GM12878 (cell line): ENCODE data around the gene CRAT. TPM values are rescaled to one million over a fixed set of nuclear protein-coding genes. Genes with fewer than 3 reads are reported as not detected.
A peak's percentile ranks its signal among the peaks of the same experiment; 100 is the strongest.

ENCODE experiments used
- BACH1 ChIP-seq: fragments of 450-650 bp; IDR thresholded peaks from 2 replicates; pipeline ENCODE4 v1.6.1; 2017; ENCODE audit warnings: mild to moderate bottlenecking, borderline replicate concordance
- BRCA1 ChIP-seq: IDR thresholded peaks from 2 replicates; pipeline ENCODE4 v1.6.1; 2011; ENCODE audit warnings: low read depth, low read length, improper control_type of control experiment
- CBX5 ChIP-seq: sonication (generic); IDR thresholded peaks from 2 replicates; pipeline ENCODE4 v1.6.1; 2016; ENCODE audit warnings: low read depth, moderate library complexity, mild to moderate bottlenecking, inconsistent platforms
- EED ChIP-seq: sonication (generic); IDR thresholded peaks from 2 replicates; pipeline ENCODE4 v1.6.1; 2016; ENCODE audit warnings: antibody characterized with exemption, low read depth
- GABPA ChIP-seq: IDR thresholded peaks from 2 replicates; pipeline ENCODE4 v1.6.1; 2014; ENCODE audit warnings: antibody characterized with exemption, low read depth, mild to moderate bottlenecking, inconsistent platforms
- MXI1 ChIP-seq: fragments of 150-350 bp; IDR thresholded peaks from 2 replicates; pipeline ENCODE4 v1.6.1; 2011; ENCODE audit warnings: low read depth, mild to moderate bottlenecking, inconsistent platforms, low read length, improper control_type of control experiment
- SMAD5 ChIP-seq: IDR thresholded peaks from 2 replicates; pipeline ENCODE4 v1.6.1; 2016; ENCODE audit warnings: antibody characterized with exemption, low read depth
- SPI1 ChIP-seq: IDR thresholded peaks from 2 replicates; pipeline ENCODE4 v1.6.1; 2011; ENCODE audit warnings: low read depth, mild to moderate bottlenecking, low read length, moderate library complexity, borderline replicate concordance; ENCODE audit not compliant: insufficient read depth
- ZNF24 ChIP-seq: fragments of 450-650 bp; IDR thresholded peaks from 2 replicates; pipeline ENCODE4 v1.6.1; 2017; ENCODE audit warnings: antibody characterized with exemption, mild to moderate bottlenecking
- polyA plus RNA-seq, 11 experiments: library from polyadenylated mRNA; depleted of rRNA in 4 of 11; unstranded in 6 of 11; stranded (reverse) in 5 of 11; fragments of >200 nt; fragmentation: Nextera tagmentation in 4 of 11; fragmentation: Illumina TruSeq in 1 of 11; extraction: Ambion mirVana in 4 of 11; extraction: Trizol in 1 of 11; gene quantifications; 1 replicate in 1 of 11; 2 replicates in 10 of 11; pipeline versions ENCODE4 v1.2.1 to v1.2.3, GENCODE V29; 2011 to 2016; ENCODE audit warnings: inconsistent platforms in 2 of 11, missing spikeins in 2 of 11, low read depth in 1 of 11
- total RNA-seq, 4 experiments: library from RNA; depleted of rRNA in 3 of 4; stranded (reverse); fragments of >200 nt in 3 of 4; fragmentation: Illumina TruSeq in 1 of 4; extraction: Trizol in 1 of 4; gene quantifications; 2 replicates each; pipeline versions ENCODE4 v1.2.1 to v1.2.3, GENCODE V29; 2013 to 2021
- TF ChIP-seq, protein P1 (sequence below): fragments of 450-650 bp; formaldehyde crosslinking; IDR thresholded peaks from 2 replicates; pipeline ENCODE4 v1.5.0; 2022; ENCODE audit warnings: mild to moderate bottlenecking, missing genetic modification characterization
- TF ChIP-seq, protein P2 (sequence below): IDR thresholded peaks from 2 replicates; pipeline ENCODE4 v1.6.1; 2011; ENCODE audit warnings: low read depth, mild to moderate bottlenecking, low read length, moderate library complexity, borderline replicate concordance; ENCODE audit errors: extremely low read depth
- TF ChIP-seq, protein P3 (sequence below): fragments of 450-650 bp; IDR thresholded peaks from 2 replicates; pipeline ENCODE4 v1.6.1; 2017; ENCODE audit warnings: mild to moderate bottlenecking
- TF ChIP-seq, protein P4 (sequence below): fragments of 450-650 bp; IDR thresholded peaks from 2 replicates; pipeline ENCODE4 v1.6.1; 2014; ENCODE audit warnings: mild to moderate bottlenecking
- TF ChIP-seq, protein P5 (sequence below): fragments of 450-650 bp; IDR thresholded peaks from 2 replicates; pipeline ENCODE4 v1.6.1; 2017; ENCODE audit warnings: mild to moderate bottlenecking, low read depth, inconsistent platforms; ENCODE audit not compliant: poor library complexity, severe bottlenecking
- TF ChIP-seq, protein P6 (sequence below): fragments of 450-650 bp; IDR thresholded peaks from 2 replicates; pipeline ENCODE4 v1.6.1; 2016; ENCODE audit warnings: mild to moderate bottlenecking
- TF ChIP-seq, protein P7 (sequence below): IDR thresholded peaks from 2 replicates; pipeline ENCODE4 v1.6.1; 2012; ENCODE audit warnings: low read depth, low read length, improper control_type of control experiment

The CRAT gene
- total and polyA plus RNA-seq, 10 of the 15 experiments (the other 5 are each of a cell fraction or from before 2014, with no cell fraction given), result 0.10 to 3.4 (median 1.8) TPM

DNA sequence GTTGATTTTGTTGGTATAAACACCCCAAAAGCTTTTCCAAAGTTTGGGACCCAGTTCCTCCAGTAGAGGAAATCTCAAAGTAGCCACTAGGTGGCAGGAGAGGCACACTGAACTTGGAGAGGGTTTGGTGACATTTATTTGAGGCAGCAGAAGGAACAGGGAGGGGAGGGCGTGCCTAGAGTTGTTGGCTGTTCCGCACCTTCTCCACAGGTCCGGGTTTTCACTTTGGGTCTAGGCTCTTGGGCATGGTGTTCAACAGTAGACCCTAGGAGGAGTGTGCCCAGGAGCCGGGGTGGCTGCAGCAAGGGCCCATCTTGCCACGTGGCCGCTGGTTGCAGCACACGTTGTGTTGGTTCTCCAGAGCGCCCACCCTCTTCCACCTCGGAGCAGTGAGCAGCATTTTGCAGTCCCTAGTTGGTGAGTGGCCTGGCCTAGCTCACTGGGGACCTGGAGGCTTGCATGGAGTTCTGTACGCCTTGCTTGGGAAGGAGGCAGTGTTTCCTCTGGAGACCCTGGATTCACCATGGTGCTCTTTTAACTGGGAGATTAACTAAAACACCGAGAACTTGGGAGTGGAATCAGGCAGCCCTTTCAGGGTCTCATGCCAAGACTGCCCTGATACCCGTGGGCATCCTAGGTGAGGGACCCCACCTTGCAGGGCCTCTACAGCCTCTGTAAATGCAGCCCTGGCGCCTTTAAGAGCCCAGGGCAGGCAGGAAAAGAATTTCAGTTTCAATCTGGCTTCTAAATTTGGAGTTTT, 28.8 kb upstream of the CRAT start (continued):
- TF ChIP-seq, protein P1, sequence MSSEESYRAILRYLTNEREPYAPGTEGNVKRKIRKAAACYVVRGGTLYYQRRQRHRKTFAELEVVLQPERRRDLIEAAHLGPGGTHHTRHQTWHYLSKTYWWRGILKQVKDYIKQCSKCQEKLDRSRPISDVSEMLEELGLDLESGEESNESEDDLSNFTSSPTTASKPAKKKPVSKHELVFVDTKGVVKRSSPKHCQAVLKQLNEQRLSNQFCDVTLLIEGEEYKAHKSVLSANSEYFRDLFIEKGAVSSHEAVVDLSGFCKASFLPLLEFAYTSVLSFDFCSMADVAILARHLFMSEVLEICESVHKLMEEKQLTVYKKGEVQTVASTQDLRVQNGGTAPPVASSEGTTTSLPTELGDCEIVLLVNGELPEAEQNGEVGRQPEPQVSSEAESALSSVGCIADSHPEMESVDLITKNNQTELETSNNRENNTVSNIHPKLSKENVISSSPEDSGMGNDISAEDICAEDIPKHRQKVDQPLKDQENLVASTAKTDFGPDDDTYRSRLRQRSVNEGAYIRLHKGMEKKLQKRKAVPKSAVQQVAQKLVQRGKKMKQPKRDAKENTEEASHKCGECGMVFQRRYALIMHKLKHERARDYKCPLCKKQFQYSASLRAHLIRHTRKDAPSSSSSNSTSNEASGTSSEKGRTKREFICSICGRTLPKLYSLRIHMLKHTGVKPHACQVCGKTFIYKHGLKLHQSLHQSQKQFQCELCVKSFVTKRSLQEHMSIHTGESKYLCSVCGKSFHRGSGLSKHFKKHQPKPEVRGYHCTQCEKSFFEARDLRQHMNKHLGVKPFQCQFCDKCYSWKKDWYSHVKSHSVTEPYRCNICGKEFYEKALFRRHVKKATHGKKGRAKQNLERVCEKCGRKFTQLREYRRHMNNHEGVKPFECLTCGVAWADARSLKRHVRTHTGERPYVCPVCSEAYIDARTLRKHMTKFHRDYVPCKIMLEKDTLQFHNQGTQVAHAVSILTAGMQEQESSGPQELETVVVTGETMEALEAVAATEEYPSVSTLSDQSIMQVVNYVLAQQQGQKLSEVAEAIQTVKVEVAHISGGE (CRISPR knock-in tag), result no peak
- 0 out of 2 replicates have a peak, but pooled peaks have one; percentile 7 for TF ChIP-seq ZNF24
- no peak for TF ChIP-seq GABPA
- TF ChIP-seq, protein P2, sequence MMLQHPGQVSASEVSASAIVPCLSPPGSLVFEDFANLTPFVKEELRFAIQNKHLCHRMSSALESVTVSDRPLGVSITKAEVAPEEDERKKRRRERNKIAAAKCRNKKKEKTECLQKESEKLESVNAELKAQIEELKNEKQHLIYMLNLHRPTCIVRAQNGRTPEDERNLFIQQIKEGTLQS, result no peak
- TF ChIP-seq, protein P3, sequence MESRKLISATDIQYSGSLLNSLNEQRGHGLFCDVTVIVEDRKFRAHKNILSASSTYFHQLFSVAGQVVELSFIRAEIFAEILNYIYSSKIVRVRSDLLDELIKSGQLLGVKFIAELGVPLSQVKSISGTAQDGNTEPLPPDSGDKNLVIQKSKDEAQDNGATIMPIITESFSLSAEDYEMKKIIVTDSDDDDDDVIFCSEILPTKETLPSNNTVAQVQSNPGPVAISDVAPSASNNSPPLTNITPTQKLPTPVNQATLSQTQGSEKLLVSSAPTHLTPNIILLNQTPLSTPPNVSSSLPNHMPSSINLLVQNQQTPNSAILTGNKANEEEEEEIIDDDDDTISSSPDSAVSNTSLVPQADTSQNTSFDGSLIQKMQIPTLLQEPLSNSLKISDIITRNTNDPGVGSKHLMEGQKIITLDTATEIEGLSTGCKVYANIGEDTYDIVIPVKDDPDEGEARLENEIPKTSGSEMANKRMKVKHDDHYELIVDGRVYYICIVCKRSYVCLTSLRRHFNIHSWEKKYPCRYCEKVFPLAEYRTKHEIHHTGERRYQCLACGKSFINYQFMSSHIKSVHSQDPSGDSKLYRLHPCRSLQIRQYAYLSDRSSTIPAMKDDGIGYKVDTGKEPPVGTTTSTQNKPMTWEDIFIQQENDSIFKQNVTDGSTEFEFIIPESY, result no peak
- TF ChIP-seq SPI1, result peak; percentile 42; the same call in 1 of the 2 replicates
- TF ChIP-seq, protein P4, sequence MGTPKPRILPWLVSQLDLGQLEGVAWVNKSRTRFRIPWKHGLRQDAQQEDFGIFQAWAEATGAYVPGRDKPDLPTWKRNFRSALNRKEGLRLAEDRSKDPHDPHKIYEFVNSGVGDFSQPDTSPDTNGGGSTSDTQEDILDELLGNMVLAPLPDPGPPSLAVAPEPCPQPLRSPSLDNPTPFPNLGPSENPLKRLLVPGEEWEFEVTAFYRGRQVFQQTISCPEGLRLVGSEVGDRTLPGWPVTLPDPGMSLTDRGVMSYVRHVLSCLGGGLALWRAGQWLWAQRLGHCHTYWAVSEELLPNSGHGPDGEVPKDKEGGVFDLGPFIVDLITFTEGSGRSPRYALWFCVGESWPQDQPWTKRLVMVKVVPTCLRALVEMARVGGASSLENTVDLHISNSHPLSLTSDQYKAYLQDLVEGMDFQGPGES, result no peak
- TF ChIP-seq, protein P5, sequence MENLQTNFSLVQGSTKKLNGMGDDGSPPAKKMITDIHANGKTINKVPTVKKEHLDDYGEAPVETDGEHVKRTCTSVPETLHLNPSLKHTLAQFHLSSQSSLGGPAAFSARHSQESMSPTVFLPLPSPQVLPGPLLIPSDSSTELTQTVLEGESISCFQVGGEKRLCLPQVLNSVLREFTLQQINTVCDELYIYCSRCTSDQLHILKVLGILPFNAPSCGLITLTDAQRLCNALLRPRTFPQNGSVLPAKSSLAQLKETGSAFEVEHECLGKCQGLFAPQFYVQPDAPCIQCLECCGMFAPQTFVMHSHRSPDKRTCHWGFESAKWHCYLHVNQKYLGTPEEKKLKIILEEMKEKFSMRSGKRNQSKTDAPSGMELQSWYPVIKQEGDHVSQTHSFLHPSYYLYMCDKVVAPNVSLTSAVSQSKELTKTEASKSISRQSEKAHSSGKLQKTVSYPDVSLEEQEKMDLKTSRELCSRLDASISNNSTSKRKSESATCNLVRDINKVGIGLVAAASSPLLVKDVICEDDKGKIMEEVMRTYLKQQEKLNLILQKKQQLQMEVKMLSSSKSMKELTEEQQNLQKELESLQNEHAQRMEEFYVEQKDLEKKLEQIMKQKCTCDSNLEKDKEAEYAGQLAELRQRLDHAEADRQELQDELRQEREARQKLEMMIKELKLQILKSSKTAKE, result peak; percentile 40
- peak; percentile 65; the same call in 1 of the 2 replicates for TF ChIP-seq MXI1
- TF ChIP-seq EED, result no peak
- TF ChIP-seq CBX5, result no peak
- no peak for TF ChIP-seq SMAD5
- TF ChIP-seq BACH1, result no peak
- TF ChIP-seq, protein P6, sequence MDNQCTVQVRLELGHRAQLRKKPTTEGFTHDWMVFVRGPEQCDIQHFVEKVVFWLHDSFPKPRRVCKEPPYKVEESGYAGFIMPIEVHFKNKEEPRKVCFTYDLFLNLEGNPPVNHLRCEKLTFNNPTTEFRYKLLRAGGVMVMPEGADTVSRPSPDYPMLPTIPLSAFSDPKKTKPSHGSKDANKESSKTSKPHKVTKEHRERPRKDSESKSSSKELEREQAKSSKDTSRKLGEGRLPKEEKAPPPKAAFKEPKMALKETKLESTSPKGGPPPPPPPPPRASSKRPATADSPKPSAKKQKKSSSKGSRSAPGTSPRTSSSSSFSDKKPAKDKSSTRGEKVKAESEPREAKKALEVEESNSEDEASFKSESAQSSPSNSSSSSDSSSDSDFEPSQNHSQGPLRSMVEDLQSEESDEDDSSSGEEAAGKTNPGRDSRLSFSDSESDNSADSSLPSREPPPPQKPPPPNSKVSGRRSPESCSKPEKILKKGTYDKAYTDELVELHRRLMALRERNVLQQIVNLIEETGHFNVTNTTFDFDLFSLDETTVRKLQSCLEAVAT, result no peak; the same call in 1 of the 2 replicates
- TF ChIP-seq, protein P7, sequence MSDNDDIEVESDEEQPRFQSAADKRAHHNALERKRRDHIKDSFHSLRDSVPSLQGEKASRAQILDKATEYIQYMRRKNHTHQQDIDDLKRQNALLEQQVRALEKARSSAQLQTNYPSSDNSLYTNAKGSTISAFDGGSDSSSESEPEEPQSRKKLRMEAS, result peak; percentile 71
- TF ChIP-seq BRCA1, result no peak
